ENCODE results near the gene CADM2.

The CADM2 gene

GRCh38 chr3:85567071-85567676, 608.4 kb downstream of the CADM2 start:
- no peak overlapping the region for H3K27ac ChIP-seq
- no peak overlapping the region for H3K4me3 ChIP-seq
- H3K36me3 ChIP-seq (ENCODE audit: insufficient read depth, low read length) = no peaks in the 10 kb centered on the region
- peak; percentile 44 for DNase-seq (ENCODE audit: low read depth, low spot score)
- no peaks in the 10 kb centered on the region for H3K9me3 ChIP-seq (ENCODE audit: low read depth, low read length)
- TF ChIP-seq POLR2AphosphoS5 (IDR thresholded peaks at IDR 0.05; ENCODE audit: borderline replicate concordance, low read depth, low read length) = no peak
- no peak for TF ChIP-seq EZH2 (IDR thresholded peaks at IDR 0.05)
- TF ChIP-seq FOXP2 (optimal IDR thresholded peaks at IDR 0.05; ENCODE audit: control extremely low read depth, extremely low read length, insufficient read depth) = no peak
- no peak overlapping the region for H3K9ac ChIP-seq (ENCODE audit: insufficient read length)

- Histone ChIP-seq H3K36me3 (ENCODE audit: insufficient read depth, low read length) (no peaks in the 10 kb centered on the region), H3K27ac (no peak overlapping the region), H3K9me3 (ENCODE audit: low read depth, low read length) (no peaks in the 10 kb centered on the region), H3K4me3 (no peak overlapping the region), H3K9ac (ENCODE audit: insufficient read length) (no peak overlapping the region)
- no peak for DNase-seq (ENCODE audit: low read depth, low spot score)
- TF ChIP-seq EZH2 (IDR thresholded peaks at IDR 0.05) (no peak), FOXP2 (optimal IDR thresholded peaks at IDR 0.05; ENCODE audit: control extremely low read depth, extremely low read length, insufficient read depth) (no peak), POLR2AphosphoS5 (IDR thresholded peaks at IDR 0.05; ENCODE audit: borderline replicate concordance, low read depth, low read length) (no peak)
Observed at GRCh38 chr3:85570819-85571218, 612.0 kb downstream of the CADM2 start.

GRCh38 chr3:85571835-85572234, 613.0 kb downstream of the CADM2 start:
- Histone ChIP-seq H3K36me3 (ENCODE audit: insufficient read depth, low read length) (no peaks in the 10 kb centered on the region), H3K9ac (ENCODE audit: insufficient read length) (no peak overlapping the region), H3K4me3 (no peak overlapping the region), H3K27ac (no peak overlapping the region), H3K9me3 (ENCODE audit: low read depth, low read length) (no peaks in the 10 kb centered on the region)
- TF ChIP-seq EZH2 (IDR thresholded peaks at IDR 0.05) = no peak
- TF ChIP-seq POLR2AphosphoS5 (IDR thresholded peaks at IDR 0.05; ENCODE audit: borderline replicate concordance, low read depth, low read length) = no peak
- no peak for TF ChIP-seq FOXP2 (optimal IDR thresholded peaks at IDR 0.05; ENCODE audit: control extremely low read depth, extremely low read length, insufficient read depth)
- DNase-seq (ENCODE audit: low read depth, low spot score) = no peak

- Histone ChIP-seq H3K9me3 (ENCODE audit: low read depth, low read length) (no peaks in the 10 kb centered on the region), H3K4me3 (no peak overlapping the region), H3K36me3 (ENCODE audit: insufficient read depth, low read length) (no peaks in the 10 kb centered on the region), H3K9ac (ENCODE audit: insufficient read length) (no peak overlapping the region), H3K27ac (no peak overlapping the region)
- DNase-seq (ENCODE audit: low read depth, low spot score) = no peak
- no peak for TF ChIP-seq POLR2AphosphoS5 (IDR thresholded peaks at IDR 0.05; ENCODE audit: borderline replicate concordance, low read depth, low read length)
- no peak for TF ChIP-seq EZH2 (IDR thresholded peaks at IDR 0.05)
- TF ChIP-seq FOXP2 (optimal IDR thresholded peaks at IDR 0.05; ENCODE audit: control extremely low read depth, extremely low read length, insufficient read depth) = no peak
Observed at GRCh38 chr3:85572426-85572825, 613.6 kb downstream of the CADM2 start.

GRCh38 chr3:85572978-85573377, 614.2 kb downstream of the CADM2 start:
- no peaks in the 10 kb centered on the region for H3K36me3 ChIP-seq (ENCODE audit: insufficient read depth, low read length)
- no peak for DNase-seq (ENCODE audit: low read depth, low spot score)
- no peak overlapping the region for H3K27ac ChIP-seq
- no peak overlapping the region for H3K9ac ChIP-seq (ENCODE audit: insufficient read length)
- no peak overlapping the region for H3K4me3 ChIP-seq
- TF ChIP-seq FOXP2 (optimal IDR thresholded peaks at IDR 0.05; ENCODE audit: control extremely low read depth, extremely low read length, insufficient read depth) (no peak), POLR2AphosphoS5 (IDR thresholded peaks at IDR 0.05; ENCODE audit: borderline replicate concordance, low read depth, low read length) (no peak)
- H3K9me3 ChIP-seq (ENCODE audit: low read depth, low read length) = no peaks in the 10 kb centered on the region

- no peak for DNase-seq (ENCODE audit: low read depth, low spot score)
- no peak for TF ChIP-seq EZH2 (IDR thresholded peaks at IDR 0.05)
- TF ChIP-seq POLR2AphosphoS5 (IDR thresholded peaks at IDR 0.05; ENCODE audit: borderline replicate concordance, low read depth, low read length) = no peak
- no peak for TF ChIP-seq FOXP2 (optimal IDR thresholded peaks at IDR 0.05; ENCODE audit: control extremely low read depth, extremely low read length, insufficient read depth)
- Histone ChIP-seq H3K36me3 (ENCODE audit: insufficient read depth, low read length) (no peaks in the 10 kb centered on the region), H3K9me3 (ENCODE audit: low read depth, low read length) (no peaks in the 10 kb centered on the region), H3K4me3 (no peak overlapping the region), H3K27ac (no peak overlapping the region), H3K9ac (ENCODE audit: insufficient read length) (no peak overlapping the region)
Observed at GRCh38 chr3:85574006-85574705, 615.4 kb downstream of the CADM2 start.

- Histone ChIP-seq H3K27ac (no peak overlapping the region), H3K9ac (ENCODE audit: insufficient read length) (no peak overlapping the region)
- DNase-seq (ENCODE audit: low read depth, low spot score) = peak; percentile 70
Observed at GRCh38 chr3:85576091-85576690, 617.4 kb downstream of the CADM2 start.

GRCh38 chr3:85576697-85577200, 618.0 kb downstream of the CADM2 start:
- H3K27ac ChIP-seq = no peak overlapping the region
- no peaks in the 10 kb centered on the region for H3K9me3 ChIP-seq (ENCODE audit: low read depth, low read length)
- H3K4me3 ChIP-seq = no peak overlapping the region
- H3K36me3 ChIP-seq (ENCODE audit: insufficient read depth, low read length) = no peaks in the 10 kb centered on the region
- TF ChIP-seq FOXP2 (optimal IDR thresholded peaks at IDR 0.05; ENCODE audit: control extremely low read depth, extremely low read length, insufficient read depth) = no peak
- TF ChIP-seq EZH2 (IDR thresholded peaks at IDR 0.05) = no peak
- no peak for TF ChIP-seq POLR2AphosphoS5 (IDR thresholded peaks at IDR 0.05; ENCODE audit: borderline replicate concordance, low read depth, low read length)
- H3K9ac ChIP-seq (ENCODE audit: insufficient read length) = no peak overlapping the region
- no peak for DNase-seq (ENCODE audit: low read depth, low spot score)

More at GRCh38 chr3:85576091-85576690, 617.4 kb downstream of the CADM2 start:
- H3K36me3 ChIP-seq (ENCODE audit: insufficient read depth, low read length) = no peaks in the 10 kb centered on the region
- no peak overlapping the region for H3K4me3 ChIP-seq
- TF ChIP-seq FOXP2 (optimal IDR thresholded peaks at IDR 0.05; ENCODE audit: control extremely low read depth, extremely low read length, insufficient read depth) (no peak), POLR2AphosphoS5 (IDR thresholded peaks at IDR 0.05; ENCODE audit: borderline replicate concordance, low read depth, low read length) (no peak), EZH2 (IDR thresholded peaks at IDR 0.05) (no peak)
- H3K9me3 ChIP-seq (ENCODE audit: low read depth, low read length) = no peaks in the 10 kb centered on the region

All from SK-N-MC (cell line).